HG03439 (cell line): ENCODE data around the gene UBL5.

ENCODE experiments used
- ATAC-seq: cut with Tn5 transposase; IDR thresholded peaks from one replicate; pipeline ENCODE4 v1.9.1; 2021; ENCODE audit warnings: mild to moderate bottlenecking, moderate library complexity; ENCODE audit not compliant: unreplicated experiment

The UBL5 gene

GRCh38 chr19:9878511-9879196 is 50.9 kb downstream of the UBL5 start:
- no peak for ATAC-seq
